Fibroblast of gingiva (primary cell): Measurements from ENCODE around the gene FAR1.

Source experiments
- DNase-seq: peaks from one replicate; pipeline ENCODE4 v3.0.0-alpha.2; 2011; ENCODE audit warnings: low read depth

FAR1 gene

GRCh38 chr11:13777341-13777985 lies 109.0 kb downstream of the FAR1 start:
- no peak for DNase-seq

DNA sequence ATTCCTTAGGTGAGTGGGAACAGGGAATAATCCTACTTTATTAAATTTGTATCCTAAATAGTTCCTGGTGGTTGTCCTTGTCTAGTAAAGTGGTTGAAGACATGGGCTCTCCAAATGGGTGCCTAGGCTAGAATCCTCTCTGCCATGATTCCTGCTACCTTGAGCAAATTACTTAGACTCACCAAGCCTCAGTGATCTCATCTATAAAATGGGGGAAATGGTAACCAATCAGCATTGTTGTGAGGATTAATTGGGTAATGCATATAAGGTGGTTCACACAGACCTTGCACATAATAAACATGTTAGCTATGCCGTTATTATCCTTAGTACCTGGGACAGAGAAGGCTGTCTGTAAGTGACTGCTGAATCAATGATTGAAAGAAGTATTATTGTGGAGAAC lies 109.9 kb downstream of the FAR1 start:
- DNase-seq: no peak

GRCh38 chr11:13781153-13781552 lies 112.7 kb downstream of the FAR1 start:
- no peak for DNase-seq
